Breast epithelium (tissue), 3 donors: Measurements from ENCODE around the gene AMPH.

ENCODE experiments used
- POLR2A ChIP-seq: fragments of 450-650 bp; IDR thresholded peaks from one replicate; pipeline ENCODE4 v1.6.1; 2016; ENCODE audit warnings: antibody characterized with exemption, mild to moderate bottlenecking, moderate library complexity
- TF ChIP-seq, protein P1 (sequence below), 3 donors: fragments of 450-650 bp; IDR thresholded peaks; one replicate each; pipeline ENCODE4 v1.5.1; 2016 to 2017; ENCODE audit warnings: antibody characterized with exemption in 3 of 3, mild to moderate bottlenecking in 3 of 3, moderate library complexity in 3 of 3

DNA sequence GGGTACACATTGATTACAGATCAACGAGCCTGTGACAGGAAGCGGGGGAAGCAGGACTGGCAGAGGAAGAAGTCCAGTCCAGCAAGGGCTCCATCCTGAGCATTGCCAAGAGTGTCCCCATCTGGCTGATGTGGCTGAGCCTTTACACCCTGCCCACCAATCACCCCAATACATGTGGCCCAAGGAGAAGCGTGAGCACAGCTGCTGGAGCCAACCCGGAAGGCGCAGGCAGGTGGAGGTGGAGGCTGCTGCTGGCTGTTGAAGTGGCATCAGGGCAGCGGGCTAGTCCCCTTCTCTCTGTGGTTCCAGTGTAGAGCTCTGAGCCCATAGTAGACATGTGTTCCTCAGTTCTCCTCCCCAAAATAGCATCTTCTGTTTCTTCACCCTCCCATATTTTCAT is 6.8 kb upstream of the AMPH start:
- TF ChIP-seq POLR2A = no peak
- TF ChIP-seq, protein P1, sequence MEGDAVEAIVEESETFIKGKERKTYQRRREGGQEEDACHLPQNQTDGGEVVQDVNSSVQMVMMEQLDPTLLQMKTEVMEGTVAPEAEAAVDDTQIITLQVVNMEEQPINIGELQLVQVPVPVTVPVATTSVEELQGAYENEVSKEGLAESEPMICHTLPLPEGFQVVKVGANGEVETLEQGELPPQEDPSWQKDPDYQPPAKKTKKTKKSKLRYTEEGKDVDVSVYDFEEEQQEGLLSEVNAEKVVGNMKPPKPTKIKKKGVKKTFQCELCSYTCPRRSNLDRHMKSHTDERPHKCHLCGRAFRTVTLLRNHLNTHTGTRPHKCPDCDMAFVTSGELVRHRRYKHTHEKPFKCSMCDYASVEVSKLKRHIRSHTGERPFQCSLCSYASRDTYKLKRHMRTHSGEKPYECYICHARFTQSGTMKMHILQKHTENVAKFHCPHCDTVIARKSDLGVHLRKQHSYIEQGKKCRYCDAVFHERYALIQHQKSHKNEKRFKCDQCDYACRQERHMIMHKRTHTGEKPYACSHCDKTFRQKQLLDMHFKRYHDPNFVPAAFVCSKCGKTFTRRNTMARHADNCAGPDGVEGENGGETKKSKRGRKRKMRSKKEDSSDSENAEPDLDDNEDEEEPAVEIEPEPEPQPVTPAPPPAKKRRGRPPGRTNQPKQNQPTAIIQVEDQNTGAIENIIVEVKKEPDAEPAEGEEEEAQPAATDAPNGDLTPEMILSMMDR (IDR thresholded peaks at IDR 0.05) = no peak
